Parathyroid adenoma (tissue), 2 donors: ENCODE results near the gene ZBTB46.

Source experiments
- H2AFZ ChIP-seq: fragments of 300-600 bp; sonication (generic); one replicate; pipeline ENCODE4 v1.7.0; 2017; ENCODE audit warnings: antibody characterized with exemption, mild to moderate bottlenecking
- H3K27ac ChIP-seq: fragments of 300-600 bp; sonication (generic); one replicate; pipeline ENCODE4 v1.7.0; 2017
- H3K27me3 ChIP-seq: fragments of 300-600 bp; sonication (generic); one replicate; pipeline ENCODE4 v1.7.0; 2017; ENCODE audit warnings: low read length; ENCODE audit not compliant: control insufficient read depth, insufficient read depth
- H3K36me3 ChIP-seq: fragments of 300-600 bp; sonication (generic); one replicate; pipeline ENCODE4 v1.7.0; 2017; ENCODE audit warnings: low read length; ENCODE audit not compliant: control insufficient read depth, insufficient read depth
- H3K4me1 ChIP-seq: fragments of 300-600 bp; sonication (generic); one replicate; pipeline ENCODE4 v1.7.0; 2017; ENCODE audit warnings: control low read depth
- H3K4me2 ChIP-seq: fragments of 300-600 bp; sonication (generic); one replicate; pipeline ENCODE4 v1.7.0; 2017; ENCODE audit warnings: low read length
- H3K4me3 ChIP-seq: fragments of 300-600 bp; sonication (generic); one replicate; pipeline ENCODE4 v1.7.0; 2017; ENCODE audit warnings: low read depth, low read length
- H3K79me2 ChIP-seq: fragments of 300-600 bp; sonication (generic); one replicate; pipeline ENCODE4 v1.7.0; 2017; ENCODE audit warnings: control low read depth
- H3K9ac ChIP-seq: fragments of 300-600 bp; sonication (generic); one replicate; pipeline ENCODE4 v1.7.0; 2017; ENCODE audit warnings: mild to moderate bottlenecking
- H3K9me3 ChIP-seq: fragments of 300-600 bp; sonication (generic); one replicate; pipeline ENCODE4 v1.7.0; 2017; ENCODE audit warnings: low read length; ENCODE audit not compliant: control insufficient read depth
- CTCF ChIP-seq: fragments of 300-600 bp; sonication (generic); IDR thresholded peaks from one replicate; pipeline ENCODE4 v1.7.0; 2017; ENCODE audit warnings: antibody characterized with exemption, mild to moderate bottlenecking
- donor health status: primary hyperparathyroidism.

Gene ZBTB46

GRCh38 chr20:63795178-63795830 is 35.8 kb downstream of the ZBTB46 start:
- no peak overlapping the region for H3K27ac ChIP-seq
- H3K4me2 ChIP-seq = no peak overlapping the region
- H3K27me3 ChIP-seq = no peaks in the 10 kb centered on the region
- no peak for TF ChIP-seq CTCF
- no peaks in the 10 kb centered on the region for H3K4me1 ChIP-seq
- no peak overlapping the region for H2AFZ ChIP-seq
- H3K9me3 ChIP-seq = no peaks in the 10 kb centered on the region
- H3K4me3 ChIP-seq = no peak overlapping the region
- peaks cover 30% of the 10 kb centered on the region for H3K79me2 ChIP-seq
- H3K9ac ChIP-seq = no peak overlapping the region
- H3K36me3 ChIP-seq = no peaks in the 10 kb centered on the region

- TF ChIP-seq CTCF = no peak
- Histone ChIP-seq H3K4me2 (no peak overlapping the region), H3K27ac (no peak overlapping the region), H3K4me3 (no peak overlapping the region), H3K79me2 (peaks cover 29% of the 10 kb centered on the region), H3K9me3 (no peaks in the 10 kb centered on the region), H3K9ac (no peak overlapping the region), H3K27me3 (no peaks in the 10 kb centered on the region), H2AFZ (no peak overlapping the region), H3K36me3 (no peaks in the 10 kb centered on the region), H3K4me1 (no peaks in the 10 kb centered on the region)
Observed at GRCh38 chr20:63794614-63795013, 36.5 kb downstream of the ZBTB46 start.

- TF ChIP-seq CTCF = no peak
- Histone ChIP-seq H3K4me3 (no peak overlapping the region), H3K9ac (no peak overlapping the region), H3K36me3 (no peaks in the 10 kb centered on the region), H3K4me2 (no peak overlapping the region), H3K27ac (no peak overlapping the region), H3K27me3 (no peaks in the 10 kb centered on the region), H3K4me1 (no peaks in the 10 kb centered on the region), H3K9me3 (no peaks in the 10 kb centered on the region), H3K79me2 (peaks cover 37% of the 10 kb centered on the region), H2AFZ (no peak overlapping the region)
Observed at GRCh38 chr20:63792866-63793265, 38.2 kb downstream of the ZBTB46 start.

- TF ChIP-seq CTCF = no peak
- peaks cover 39% of the 10 kb centered on the region for H3K79me2 ChIP-seq
- H3K9ac ChIP-seq = no peak overlapping the region
- H3K4me3 ChIP-seq = no peak overlapping the region
- H3K4me2 ChIP-seq = no peak overlapping the region
- H3K36me3 ChIP-seq = no peaks in the 10 kb centered on the region
- H3K9me3 ChIP-seq = no peaks in the 10 kb centered on the region
- no peak overlapping the region for H3K27ac ChIP-seq
- no peaks in the 10 kb centered on the region for H3K27me3 ChIP-seq
- no peaks in the 10 kb centered on the region for H3K4me1 ChIP-seq
- no peak overlapping the region for H2AFZ ChIP-seq
Observed at GRCh38 chr20:63791497-63792156, 39.4 kb downstream of the ZBTB46 start.
